ENCODE data around the gene NETO2. TPM values are rescaled to one million over a fixed set of nuclear protein-coding genes. Genes with fewer than 3 reads are reported as not detected.
"Not testable (repeated sequence)": the region's sequence is repeated elsewhere in the genome, so short reads cannot be mapped to it uniquely, and the experiment has no call there.

The NETO2 gene
- total RNA-seq, 1 donor from 2014 or later: 4.5 TPM

DNA sequence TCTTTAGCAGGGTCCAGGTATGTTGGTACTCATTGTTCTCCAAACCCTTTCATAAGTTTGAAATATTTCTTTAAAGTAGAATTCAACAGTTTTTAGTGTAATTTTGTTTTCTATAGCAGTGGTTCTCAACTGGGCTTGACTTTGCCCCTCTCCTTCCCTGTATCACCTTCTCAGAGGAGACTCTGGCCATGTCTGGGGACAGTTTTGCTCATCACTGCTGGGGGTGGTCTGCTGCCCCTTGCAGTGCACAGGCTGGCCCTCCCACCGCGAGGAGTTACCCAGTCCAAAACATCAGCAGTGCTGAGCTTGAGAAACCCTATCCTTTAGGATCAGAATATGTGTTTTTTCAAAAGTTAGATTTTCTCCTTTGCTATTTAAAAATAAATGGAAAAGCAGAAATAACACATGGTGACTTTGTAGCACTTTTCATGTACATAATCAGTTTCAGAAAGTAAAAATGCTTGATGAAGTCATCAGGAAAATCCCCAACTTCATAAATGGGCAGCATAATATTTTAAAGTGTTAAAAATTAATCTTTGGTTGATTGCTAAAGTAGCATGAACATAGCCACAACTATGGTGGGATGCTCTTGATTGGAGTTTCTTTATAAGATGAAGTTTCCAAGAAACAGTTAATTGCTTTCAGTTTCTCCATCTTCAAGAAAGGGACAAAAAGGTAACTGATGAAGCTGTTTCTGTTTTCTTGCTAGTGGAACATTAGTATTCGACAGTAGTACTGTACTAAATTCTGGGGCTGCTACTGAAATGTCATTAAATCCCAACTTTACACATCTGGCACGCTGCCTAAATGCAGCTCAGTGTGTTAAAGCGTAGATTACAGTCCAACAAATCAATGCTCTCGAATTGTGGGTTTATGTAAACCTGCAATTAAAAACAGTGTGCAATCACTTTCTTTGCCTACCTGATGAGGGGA lies 70.3 kb downstream of the NETO2 start:
- intact Hi-C loops (cut with DNase I): no loop called here
- DNase-seq (ENCODE audit: missing footprints) (no peak), ATAC-seq (no peak)

DNA sequence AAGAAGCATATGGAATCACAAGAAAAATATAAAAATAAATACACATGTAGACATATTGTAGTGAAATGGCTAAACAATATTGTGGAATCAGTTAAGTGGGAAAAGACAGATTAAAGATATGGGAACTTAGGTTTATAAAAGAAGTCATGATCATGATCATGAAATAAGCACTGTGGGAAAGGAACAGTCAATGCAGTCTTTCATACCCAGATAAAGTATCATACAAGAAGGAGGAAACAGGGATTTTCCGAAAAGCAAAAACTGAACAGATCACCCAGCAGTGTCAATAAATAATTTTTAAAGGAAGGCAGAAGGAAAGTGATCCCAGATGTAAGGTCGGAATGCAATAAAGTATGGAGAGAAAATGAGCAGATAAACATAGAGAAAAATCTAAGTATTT lies 71.6 kb downstream of the NETO2 start:
- intact Hi-C loops (cut with DNase I): no loop called here
- DNase-seq (ENCODE audit: missing footprints) (no peak), ATAC-seq (no peak)

DNA sequence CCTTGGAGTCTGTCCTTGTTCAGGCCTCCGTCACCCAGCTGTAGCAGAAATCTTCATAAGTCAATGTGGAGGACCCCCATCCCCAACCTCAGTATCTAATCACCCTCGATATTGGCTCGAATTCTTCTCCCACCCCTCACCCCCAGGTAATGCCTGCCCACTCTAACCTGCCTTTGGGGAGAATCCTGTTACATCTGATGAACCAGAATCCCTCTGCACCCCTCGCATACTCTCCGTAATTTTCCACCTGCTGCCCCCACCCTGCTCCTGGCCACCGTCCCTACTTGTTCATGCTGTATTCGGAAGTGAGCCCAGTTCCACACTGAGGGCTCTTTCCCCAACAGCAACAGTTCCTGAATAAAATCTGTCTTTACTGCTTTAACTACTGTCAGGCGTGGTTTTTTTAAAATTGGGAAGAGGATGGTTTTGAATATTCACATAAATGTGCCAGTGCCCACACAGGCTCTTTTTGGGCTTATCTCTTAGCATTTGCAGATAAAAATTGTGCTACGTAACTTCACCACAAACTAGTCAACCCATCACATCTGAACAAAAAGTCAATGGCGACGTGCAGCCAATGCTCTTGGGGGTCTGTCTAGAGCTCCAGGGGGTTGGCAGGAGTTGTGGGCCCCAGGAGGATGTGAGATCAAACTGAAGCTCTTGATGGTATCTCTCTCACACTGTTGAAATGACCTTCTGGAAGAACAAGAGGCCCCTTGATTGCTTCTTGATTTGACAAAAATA lies 73.7 kb downstream of the NETO2 start:
- DNase-seq (ENCODE audit: missing footprints): no peak
- ATAC-seq: no peak

DNA sequence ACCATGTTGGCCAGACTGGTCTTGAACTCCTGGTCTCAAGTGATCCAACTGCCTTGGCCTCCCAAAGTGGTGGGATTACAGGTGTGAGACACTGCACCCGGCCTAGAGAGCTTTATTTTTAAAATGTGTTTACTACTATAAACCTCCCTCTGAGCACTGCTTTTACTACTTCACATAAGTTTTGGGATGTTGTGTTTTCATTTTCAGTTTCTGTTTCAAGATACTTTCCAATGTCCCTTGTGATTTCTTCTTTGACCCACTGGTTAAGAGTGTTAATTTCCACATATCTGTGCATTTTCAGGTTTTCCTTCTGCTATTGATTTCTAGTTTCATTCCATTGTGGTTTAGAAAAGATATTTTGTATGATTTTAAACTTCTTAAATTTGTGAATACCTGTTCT lies 74.4 kb downstream of the NETO2 start:
- intact Hi-C loops (cut with DNase I): no loop called here
- no peak for DNase-seq (ENCODE audit: missing footprints)
- ATAC-seq: no peak

More for the DNA sequence above, 73.7 kb downstream of the NETO2 start:
- intact Hi-C loops (cut with DNase I): no loop called here

DNA sequence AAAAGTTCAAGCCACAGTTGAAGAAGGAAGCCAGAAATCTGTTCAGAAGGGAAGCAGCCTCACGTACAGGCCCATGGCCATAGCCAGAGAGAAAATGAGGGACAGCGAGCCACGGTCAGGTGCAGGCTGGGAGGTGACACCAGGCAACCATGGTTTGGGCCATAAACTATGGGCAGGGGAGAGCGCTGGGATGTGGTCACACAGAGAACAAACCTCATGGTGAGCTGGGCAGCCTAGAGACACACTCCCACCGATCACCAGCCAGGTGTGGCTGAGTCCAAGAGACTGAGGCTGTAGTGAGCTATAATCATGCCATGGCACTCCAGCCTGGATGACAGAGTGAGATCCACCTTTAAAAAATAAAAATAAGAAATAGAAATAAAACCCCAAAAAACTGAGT lies 76.5 kb downstream of the NETO2 start:
- intact Hi-C loops (cut with DNase I): no loop called here
- ATAC-seq (no peak), DNase-seq (ENCODE audit: missing footprints) (no peak)

DNA sequence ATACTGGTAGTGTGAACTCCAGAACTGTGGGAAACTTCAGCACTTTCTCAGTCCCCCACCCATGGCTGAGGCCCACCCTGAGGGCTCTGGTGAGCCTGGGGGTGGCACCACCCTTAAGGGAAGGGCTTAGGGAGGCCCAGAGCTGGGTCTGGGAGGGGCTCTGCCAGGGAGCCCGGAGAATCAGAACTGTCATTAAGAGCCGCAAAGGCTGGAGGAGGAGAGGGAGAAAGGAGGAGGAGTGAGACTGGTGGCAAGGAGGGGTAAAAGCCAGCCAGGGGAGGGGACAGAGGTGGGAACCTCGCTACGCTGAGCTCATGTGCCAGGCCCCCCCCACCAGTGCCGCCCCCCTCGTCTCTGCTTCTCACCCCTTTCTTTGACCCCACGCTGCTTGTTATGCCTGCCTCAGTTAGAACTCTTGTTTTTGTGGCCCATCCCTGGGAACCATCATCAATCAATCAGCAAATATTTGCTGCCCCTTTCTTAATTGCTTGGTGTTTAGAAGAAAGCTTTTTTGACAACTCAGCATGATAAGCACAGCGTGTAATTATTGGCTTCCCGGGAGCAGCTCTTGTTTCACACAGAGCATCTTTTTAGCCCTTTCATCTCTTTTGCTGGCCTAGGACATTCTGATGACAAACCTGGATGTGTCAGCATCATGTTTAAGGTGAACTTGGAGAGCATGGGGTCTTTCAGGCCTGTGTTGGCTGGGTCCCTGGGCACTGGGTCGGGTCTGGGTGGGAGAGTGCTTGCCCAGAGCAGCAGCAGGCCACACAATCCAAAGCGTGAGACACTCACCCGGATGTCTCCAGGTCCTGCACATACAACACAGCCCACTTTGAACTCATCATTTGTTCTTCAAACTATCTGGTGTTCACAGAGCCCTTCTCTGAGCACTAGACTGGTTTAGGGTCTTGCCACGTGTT lies 77.7 kb downstream of the NETO2 start:
- intact Hi-C loops (cut with DNase I): no loop called here
- ATAC-seq (no peak), DNase-seq (ENCODE audit: missing footprints) (no peak)

DNA sequence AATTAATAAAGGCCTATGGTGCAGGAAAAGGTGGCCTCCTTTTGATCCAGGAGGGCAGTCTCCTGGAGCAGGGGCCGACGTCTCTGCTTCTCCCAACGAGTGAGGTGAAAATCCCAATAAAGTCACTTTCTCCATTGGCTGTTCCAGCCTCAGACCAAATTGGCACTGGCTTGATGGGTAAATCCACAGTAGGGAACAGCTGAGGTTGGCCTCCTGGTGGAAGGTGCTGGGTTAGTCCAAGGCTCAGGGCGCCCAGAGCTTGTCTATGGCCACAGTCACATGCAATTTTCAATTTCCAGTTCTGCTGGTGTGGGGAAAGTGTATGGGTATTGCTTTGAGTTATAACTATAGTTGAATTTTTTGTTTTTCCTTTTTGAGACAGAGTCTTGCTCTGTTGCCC lies 79.0 kb downstream of the NETO2 start:
- ATAC-seq (no peak), DNase-seq (ENCODE audit: missing footprints) (no peak)
- intact Hi-C loops (cut with DNase I): no loop called here

DNA sequence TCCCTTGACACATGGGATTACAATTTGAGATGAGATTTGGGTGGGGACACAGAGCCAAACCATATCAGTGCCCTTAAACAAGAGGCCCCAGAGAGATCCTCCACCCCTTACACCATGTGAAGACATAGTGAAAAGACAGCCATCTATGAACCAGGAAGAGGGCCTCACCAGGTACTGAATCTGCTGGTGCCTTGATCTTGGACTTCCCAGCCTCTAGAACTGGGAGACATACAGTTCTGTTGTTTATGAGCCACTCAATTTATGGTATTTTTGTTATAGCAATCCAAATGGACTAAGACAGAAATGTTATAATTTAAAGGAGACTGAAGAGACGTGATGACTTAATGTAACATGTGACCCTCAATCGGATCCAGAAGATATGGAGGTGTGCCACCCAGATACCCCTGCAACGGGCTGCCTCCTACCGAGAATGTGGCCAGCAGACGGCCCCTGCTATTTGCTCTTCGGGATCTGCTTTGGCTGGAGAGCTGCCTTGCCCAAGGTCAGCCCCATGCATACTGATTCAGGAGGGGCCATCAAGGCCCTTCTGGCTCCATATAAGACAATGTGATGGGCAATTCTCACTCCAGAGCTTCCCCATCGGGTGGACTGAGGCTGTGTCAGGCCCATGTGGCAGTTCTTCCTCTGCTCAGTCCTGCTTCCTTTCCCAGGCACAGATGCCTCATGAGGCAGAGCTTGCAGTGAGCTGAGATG lies 80.6 kb downstream of the NETO2 start:
- DNase-seq (ENCODE audit: missing footprints) (no peak), ATAC-seq (no peak)
- intact Hi-C loops (cut with DNase I): no loop called here

DNA sequence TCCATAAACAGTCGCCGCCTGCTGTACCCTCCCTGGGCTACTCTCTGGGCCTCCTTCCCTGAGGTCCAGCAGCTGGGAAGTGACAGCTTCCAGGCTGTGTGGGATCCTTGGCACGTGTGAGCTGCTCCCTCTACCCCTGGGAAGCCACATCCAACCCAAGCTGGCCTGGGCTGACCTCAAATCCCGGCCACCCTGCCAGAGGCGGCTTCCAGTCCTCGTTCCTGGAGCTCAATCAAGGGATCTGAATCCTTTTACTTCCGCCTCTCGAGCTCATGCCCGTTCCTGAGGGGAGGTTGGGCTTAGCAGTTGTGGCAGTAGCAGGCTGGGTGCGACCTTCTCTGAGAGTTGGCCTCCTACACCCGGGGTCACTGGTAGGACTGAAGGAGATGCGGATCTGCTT lies 82.5 kb downstream of the NETO2 start:
- intact Hi-C loops (cut with DNase I): no loop called here
- ATAC-seq (no peak), DNase-seq (ENCODE audit: missing footprints) (no peak)

DNA sequence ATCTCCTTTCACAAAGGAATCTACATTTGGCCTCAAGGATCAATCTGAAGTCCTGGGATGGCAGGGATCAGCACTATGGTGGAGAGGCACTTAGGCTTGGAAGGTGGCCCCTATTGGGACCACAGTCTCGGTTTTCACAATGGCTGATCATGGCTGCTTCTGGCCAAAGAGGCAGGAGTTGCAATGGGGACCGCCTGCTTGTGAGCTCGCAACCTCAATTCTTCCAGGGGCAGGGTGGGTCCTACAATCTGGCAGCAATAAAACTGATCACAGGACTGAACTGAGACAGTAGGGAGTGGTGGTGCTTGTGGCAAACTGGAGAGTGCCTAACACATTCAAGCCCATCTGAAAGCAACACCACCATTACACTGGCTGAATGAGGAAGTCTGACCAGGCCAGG lies 83.1 kb downstream of the NETO2 start:
- intact Hi-C loops (cut with DNase I): no loop called here
- ATAC-seq (no peak), DNase-seq (ENCODE audit: missing footprints) (no peak)

DNA sequence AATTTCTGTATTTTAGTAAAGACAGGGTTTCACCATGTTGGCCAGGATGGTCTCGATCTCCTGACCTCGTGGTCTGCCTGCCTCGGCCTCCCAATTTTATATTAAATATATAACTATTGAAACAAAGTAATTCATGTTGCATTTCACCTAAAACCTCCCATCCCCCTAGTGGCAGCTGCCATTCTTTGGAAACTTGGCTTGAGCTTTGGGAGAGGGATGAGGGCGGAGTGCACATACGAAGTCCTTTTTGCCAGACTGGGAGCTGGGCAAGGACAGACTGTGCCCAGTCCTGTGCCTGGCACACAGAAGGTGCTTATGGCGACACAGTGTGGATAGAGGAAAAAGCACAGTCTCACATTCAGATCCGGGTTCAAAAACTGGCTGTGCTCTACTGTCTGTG lies 83.8 kb downstream of the NETO2 start:
- no peak for ATAC-seq
- no peak for DNase-seq (ENCODE audit: missing footprints)
- intact Hi-C loops (cut with DNase I): no loop called here

DNA sequence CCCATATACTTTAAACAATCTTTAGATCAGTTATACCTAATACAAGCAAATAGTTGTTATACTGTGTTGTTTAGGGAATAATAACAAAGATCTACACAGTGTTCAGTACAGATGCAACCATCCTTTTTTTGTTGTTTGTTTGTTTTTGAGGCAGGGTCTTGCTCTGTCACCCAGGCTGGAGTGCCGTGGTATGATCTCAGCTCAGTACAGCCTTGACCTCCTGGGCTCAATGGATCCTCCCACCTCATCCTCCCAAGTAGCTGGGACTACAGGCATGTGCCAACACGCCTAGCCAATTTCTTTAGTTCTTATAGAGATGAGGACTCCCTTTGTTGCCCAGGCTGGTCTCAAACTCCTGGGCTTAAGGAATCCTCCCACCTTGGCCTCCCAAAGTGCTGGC lies 84.6 kb downstream of the NETO2 start:
- DNase-seq (ENCODE audit: missing footprints); intact Hi-C loops (cut with DNase I); ATAC-seq: not testable (repeated sequence)

DNA sequence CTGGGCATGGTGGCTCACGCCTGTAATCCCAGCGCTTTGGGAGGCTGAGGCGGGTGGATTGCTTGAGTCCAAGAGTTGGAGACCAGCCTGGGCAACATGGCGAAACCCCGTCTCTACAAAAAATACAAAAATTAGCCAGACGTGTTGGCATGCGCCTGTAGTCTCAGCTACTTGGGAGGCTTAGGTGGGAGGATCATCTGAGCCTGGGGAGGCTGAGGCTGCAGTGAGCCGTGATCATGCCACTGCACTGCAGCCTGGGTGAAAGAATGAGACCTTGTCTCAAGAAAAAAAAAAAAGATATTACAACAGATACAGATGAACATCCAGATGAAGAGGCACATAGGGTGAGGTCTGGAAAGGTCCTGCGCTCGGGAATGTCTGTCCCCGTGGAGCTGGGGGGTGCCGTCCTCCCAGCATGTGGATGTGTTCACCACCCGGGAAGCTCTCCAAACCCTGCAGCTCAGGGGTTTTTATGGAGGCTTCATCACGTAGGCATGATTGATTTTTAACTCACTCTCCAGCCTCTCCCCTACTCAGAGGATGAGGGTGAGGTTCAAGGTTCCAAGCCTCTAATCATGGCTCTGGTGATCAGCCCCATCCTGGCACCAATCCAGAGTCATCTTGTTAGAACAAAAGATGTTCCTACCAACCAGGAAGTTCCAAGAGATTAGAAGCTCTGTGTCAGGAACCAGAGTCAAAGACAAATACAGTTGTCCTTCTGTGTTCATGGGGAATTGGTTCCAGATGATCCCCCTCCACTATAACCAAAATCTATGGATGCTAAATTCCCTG lies 85.3 kb downstream of the NETO2 start:
- DNase-seq (ENCODE audit: missing footprints): no peak

DNA sequence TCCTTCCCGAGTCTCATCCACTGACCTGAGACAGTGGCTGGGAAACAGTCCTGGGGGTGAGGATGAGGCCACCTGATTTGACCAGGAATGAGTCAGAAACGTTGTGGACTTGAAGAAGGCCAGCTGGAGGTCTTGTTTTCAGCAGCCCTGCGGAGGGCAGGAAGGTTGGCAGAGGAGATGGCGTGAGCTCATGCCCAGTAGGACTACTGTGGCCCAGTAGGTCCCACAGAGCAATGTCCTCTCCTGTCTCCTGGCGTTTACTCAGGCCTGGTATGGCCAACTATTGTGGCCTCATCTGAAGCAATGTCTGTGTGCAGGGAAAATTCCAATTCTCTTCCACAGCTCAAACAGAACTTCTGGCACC lies 86.1 kb downstream of the NETO2 start:
- no peak for DNase-seq (ENCODE audit: missing footprints)
- intact Hi-C loops (cut with DNase I): no loop called here
- ATAC-seq: no peak

More for the DNA sequence above, 85.3 kb downstream of the NETO2 start:
- intact Hi-C loops (cut with DNase I): no loop called here
- ATAC-seq: no peak

DNA sequence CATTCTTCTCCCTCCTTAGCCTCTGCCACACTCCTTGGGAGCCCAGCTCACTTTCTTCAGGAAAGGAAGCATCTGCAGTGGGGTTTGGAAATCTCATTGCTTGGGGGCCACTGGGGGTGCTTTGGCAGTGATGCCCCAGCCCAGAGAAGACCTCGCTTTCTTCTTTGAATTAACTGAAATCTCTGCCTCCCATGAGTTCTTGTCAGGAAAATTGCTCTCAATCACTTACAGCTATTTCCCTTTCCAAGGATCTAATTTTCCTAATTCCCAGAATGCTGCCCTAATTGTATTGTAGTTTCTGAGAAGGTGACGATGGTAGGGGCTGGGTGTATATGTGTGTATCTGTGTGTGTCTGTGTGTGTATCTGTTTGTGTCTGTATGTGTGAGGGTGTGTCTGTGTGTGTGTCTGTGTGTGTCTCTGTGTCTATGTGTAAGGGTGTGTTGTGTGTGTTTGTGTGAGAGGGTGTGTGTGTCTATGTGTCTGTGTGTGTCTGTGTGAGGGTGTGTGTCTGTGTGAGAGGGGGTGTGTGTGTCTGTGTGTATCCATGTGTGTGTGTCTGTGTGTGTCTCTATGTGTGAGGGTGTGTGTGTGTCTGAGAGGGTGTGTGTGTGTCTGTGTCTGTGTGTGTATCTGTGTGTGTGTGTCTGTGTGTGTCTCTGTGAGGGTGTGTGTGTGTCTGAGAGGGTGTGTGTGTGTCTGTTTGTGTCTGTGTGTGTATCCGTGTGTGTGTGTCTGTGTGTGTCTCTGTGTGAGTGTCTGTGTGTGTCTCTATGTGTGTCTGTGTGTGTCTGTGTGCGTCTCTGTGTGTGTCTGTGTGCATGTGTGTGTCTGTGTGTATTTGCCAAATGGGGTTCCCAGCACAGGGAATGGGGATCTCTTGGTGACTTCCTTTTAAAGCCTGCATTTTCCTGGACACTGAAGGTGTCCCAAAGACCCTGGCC lies 86.8 kb downstream of the NETO2 start:
- DNase-seq (ENCODE audit: missing footprints) (no peak), ATAC-seq (no peak)
- intact Hi-C loops (cut with DNase I): no loop called here

DNA sequence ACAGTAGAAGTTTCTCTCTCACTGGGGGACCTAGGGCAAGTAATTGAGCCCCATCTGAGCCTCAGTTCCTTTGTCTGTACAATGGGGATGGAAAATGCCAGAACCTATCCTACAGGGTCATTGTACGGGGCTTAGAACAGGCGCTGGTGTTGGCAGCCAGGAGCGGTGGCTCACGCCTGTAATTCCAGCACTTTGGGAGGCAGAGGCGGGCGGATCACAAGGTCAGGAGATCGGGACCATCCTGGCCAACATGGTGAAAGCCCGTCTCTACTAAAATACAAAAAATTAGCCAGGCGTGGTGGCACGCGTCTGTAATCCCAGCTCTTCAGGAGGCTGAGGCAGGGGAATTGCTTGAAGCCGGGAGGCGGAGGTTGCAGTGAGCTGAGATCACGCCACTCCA lies 87.7 kb downstream of the NETO2 start:
- DNase-seq (ENCODE audit: missing footprints); intact Hi-C loops (cut with DNase I); ATAC-seq: not testable (repeated sequence)

Data from Right ventricle myocardium inferior (tissue), 1 donor.